ENCODE results near the gene ARID5B.

- TF ChIP-seq MXI1 (conservative IDR thresholded peaks at IDR 0.05; ENCODE audit: poor library complexity, severe bottlenecking), result no peak
- no peak for TF ChIP-seq CTCF (IDR thresholded peaks at IDR 0.05; ENCODE audit: poor library complexity, severe bottlenecking)
- TF ChIP-seq RAD21 (conservative IDR thresholded peaks at IDR 0.05), result no peak
- no peak for TF ChIP-seq POLR2AphosphoS5 (IDR thresholded peaks at IDR 0.05)
These were observed 6.1 kb downstream of the ARID5B start for GRCh38 chr10:61907587-61907986.

All from neural cell (in vitro differentiated cells).